Measurements from ENCODE around the gene CD81. TPM values are rescaled to one million over a fixed set of nuclear protein-coding genes. Genes with fewer than 3 reads are reported as not detected.

Gene CD81
- total RNA-seq, 4 donors from 2014 or later: 110 to 265 (median 125) TPM

GRCh38 chr11:2406878-2407410, 29.8 kb downstream of the CD81 start:
- H3K4me1 ChIP-seq: peaks cover 3 to 17% (median 4%) of the 10 kb centered on the region in 3 donors
- H3K9me3 ChIP-seq: no peaks in the 10 kb centered on the region
- H3K27ac ChIP-seq: no peak overlapping the region
- H3K27me3 ChIP-seq: peaks cover 0 to 30% (median 0%) of the 10 kb centered on the region in 4 donors
- no peak overlapping the region for H3K4me3 ChIP-seq
- intact Hi-C loops (cut with DNase I): no loop called here
- 33 to 68% methylated on average over 4 to 14 of the region's 24 CpGs for WGBS, 2 donors
- DNase-seq: no peak
- H3K36me3 ChIP-seq: peaks cover 11 to 24% (median 15%) of the 10 kb centered on the region in 3 donors
- TF ChIP-seq CTCF (IDR thresholded peaks at IDR 0.05): no peak
- no peak for TF ChIP-seq POLR2A (IDR thresholded peaks at IDR 0.05)

GRCh38 chr11:2408671-2409070, 31.6 kb downstream of the CD81 start:
- TF ChIP-seq CTCF (IDR thresholded peaks at IDR 0.05): no peak
- intact Hi-C loops (cut with DNase I): no loop called here
- Histone ChIP-seq H3K4me1 (peaks cover 0 to 8% (median 0%) of the 10 kb centered on the region in 3 donors), H3K36me3 (peaks cover under 1 to 7% (median 2%) of the 10 kb centered on the region in 3 donors), H3K4me3 (no peak overlapping the region), H3K9me3 (no peaks in the 10 kb centered on the region), H3K27me3 (peaks cover 0 to 30% (median 0%) of the 10 kb centered on the region in 4 donors), H3K27ac (no peak overlapping the region)
- no peak for DNase-seq
- WGBS, 2 donors: 72 to 81% methylated on average over 4 to 6 of the region's 11 CpGs

- 71 to 86% methylated on average over 4 to 5 of the region's 16 CpGs for WGBS, 2 donors
- Histone ChIP-seq H3K4me3 (no peak overlapping the region), H3K4me1 (peaks cover 0 to 8% (median 0%) of the 10 kb centered on the region in 3 donors), H3K27ac (no peak overlapping the region), H3K27me3 (peaks cover 0 to 30% (median 0%) of the 10 kb centered on the region in 4 donors), H3K36me3 (peaks cover 0 to 2% (median 0%) of the 10 kb centered on the region in 3 donors), H3K9me3 (no peaks in the 10 kb centered on the region)
- intact Hi-C loops (cut with DNase I): no loop called here
- TF ChIP-seq CTCF (IDR thresholded peaks at IDR 0.05) (no peak), POLR2A (IDR thresholded peaks at IDR 0.05) (no peak)
- no peak for DNase-seq
Observed at GRCh38 chr11:2409126-2409525, 32.0 kb downstream of the CD81 start.

GRCh38 chr11:2409611-2410468, 32.7 kb downstream of the CD81 start:
- WGBS, 2 donors: 40 to 55% methylated on average over 5 to 9 of the region's 42 CpGs
- Histone ChIP-seq H3K4me1 (peaks cover 0 to 8% (median 0%) of the 10 kb centered on the region in 3 donors), H3K4me3 (no peak overlapping the region), H3K27ac (no peak overlapping the region), H3K27me3 (peaks cover 0 to 30% (median 0%) of the 10 kb centered on the region in 4 donors), H3K36me3 (no peaks in the 10 kb centered on the region), H3K9me3 (no peaks in the 10 kb centered on the region)
- no peak for DNase-seq
- intact Hi-C loops (cut with DNase I): no loop called here
- TF ChIP-seq CTCF (IDR thresholded peaks at IDR 0.05): no peak
- TF ChIP-seq POLR2A (IDR thresholded peaks at IDR 0.05): no peak

GRCh38 chr11:2410616-2411015, 33.5 kb downstream of the CD81 start:
- DNase-seq: no peak
- intact Hi-C loops (cut with DNase I): no loop called here

More at GRCh38 chr11:2410616-2411015, 33.5 kb downstream of the CD81 start:
- Histone ChIP-seq H3K4me3 (no peak overlapping the region), H3K9me3 (no peaks in the 10 kb centered on the region), H3K36me3 (no peaks in the 10 kb centered on the region), H3K27me3 (peaks cover 0 to 30% (median 0%) of the 10 kb centered on the region in 4 donors), H3K27ac (no peak overlapping the region), H3K4me1 (peaks cover 0 to 8% (median 0%) of the 10 kb centered on the region in 3 donors)
- WGBS, 2 donors: 73% methylated on average over 5 of the region's 9 CpGs; no CpG with 5 or more reads in 1 of the 2 donors
- no peak for TF ChIP-seq POLR2A (IDR thresholded peaks at IDR 0.05)
- TF ChIP-seq CTCF (IDR thresholded peaks at IDR 0.05): no peak
